ENCODE data around the gene EAF1.
A peak's percentile ranks its signal among the peaks of the same experiment; 100 is the strongest.
"Not testable (repeated sequence)": the region's sequence is repeated elsewhere in the genome, so short reads cannot be mapped to it uniquely, and the experiment has no call there.

Gene EAF1

DNA sequence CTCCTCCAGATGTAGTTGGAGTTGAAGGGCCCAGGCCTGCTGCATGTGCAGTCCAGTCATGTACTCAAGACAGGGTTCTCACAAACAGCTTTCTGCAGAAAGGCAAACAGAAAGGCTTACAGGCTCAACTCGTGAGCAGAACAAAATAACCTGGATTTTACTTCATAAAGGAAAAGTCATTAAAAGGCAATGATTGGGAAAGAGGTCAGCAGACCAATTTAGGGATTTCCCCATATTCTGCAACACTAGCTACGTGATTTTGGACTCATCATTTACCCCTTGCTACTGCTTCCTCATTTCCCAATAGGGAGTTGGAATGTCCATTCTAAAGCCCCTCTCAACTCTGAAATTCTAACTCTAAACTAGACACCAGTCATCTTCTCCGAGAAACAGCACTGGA, 18.2 kb upstream of the EAF1 start:
- H3K27ac ChIP-seq (ENCODE audit: low read depth, low read length), result no peak overlapping the region
- no peaks in the 10 kb centered on the region for H3K27me3 ChIP-seq (ENCODE audit: insufficient read depth, low read length)
- 97% methylated on average over 3 of the region's 3 CpGs for WGBS
- H3K4me1 ChIP-seq (ENCODE audit: insufficient read depth, low read length), result no peaks in the 10 kb centered on the region
- peaks cover 46% of the 10 kb centered on the region for H3K36me3 ChIP-seq (ENCODE audit: insufficient read depth, low read length)
- no peak overlapping the region for H3K4me3 ChIP-seq (ENCODE audit: low read length)
- no peaks in the 10 kb centered on the region for H3K9me3 ChIP-seq (ENCODE audit: insufficient read depth, low read depth, low read length)
- H3K9ac ChIP-seq (ENCODE audit: low read depth, low read length), result no peak overlapping the region

DNA sequence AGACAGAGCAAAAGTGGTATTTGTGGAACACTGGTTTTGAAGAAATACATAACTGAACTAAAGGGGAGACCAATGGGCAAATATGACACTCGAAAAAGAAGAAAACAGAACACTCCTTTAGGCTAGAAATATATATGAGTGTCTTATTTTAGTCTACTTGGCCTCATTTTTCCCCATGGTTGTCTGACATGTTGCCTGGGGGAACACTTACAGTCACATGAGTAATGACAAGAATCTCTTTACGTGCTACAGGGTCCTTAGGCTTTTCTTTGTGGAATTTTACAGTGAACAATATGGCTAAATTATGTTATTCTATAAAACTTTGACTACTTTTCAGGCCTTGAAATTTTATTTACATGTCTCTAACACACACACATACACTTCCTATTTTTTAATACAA, 17.6 kb upstream of the EAF1 start:
- H3K9ac ChIP-seq (ENCODE audit: low read depth, low read length), result no peak overlapping the region
- no peaks in the 10 kb centered on the region for H3K27me3 ChIP-seq (ENCODE audit: insufficient read depth, low read length)
- H3K4me3 ChIP-seq (ENCODE audit: low read length), result no peak overlapping the region
- no peaks in the 10 kb centered on the region for H3K4me1 ChIP-seq (ENCODE audit: insufficient read depth, low read length)
- peaks cover 52% of the 10 kb centered on the region for H3K36me3 ChIP-seq (ENCODE audit: insufficient read depth, low read length)
- no peaks in the 10 kb centered on the region for H3K9me3 ChIP-seq (ENCODE audit: insufficient read depth, low read depth, low read length)
- H3K27ac ChIP-seq (ENCODE audit: low read depth, low read length), result no peak overlapping the region
- WGBS, result 100% methylated on average over 2 of the region's 2 CpGs

- not testable (repeated sequence) for H3K27ac ChIP-seq (ENCODE audit: low read depth, low read length); H3K9ac ChIP-seq (ENCODE audit: low read depth, low read length); H3K4me3 ChIP-seq (ENCODE audit: low read length); H3K4me1 ChIP-seq (ENCODE audit: insufficient read depth, low read length); H3K27me3 ChIP-seq (ENCODE audit: insufficient read depth, low read length); H3K9me3 ChIP-seq (ENCODE audit: insufficient read depth, low read depth, low read length)
- WGBS, result 92% methylated on average over 6 of the region's 7 CpGs
- peaks cover 64% of the 10 kb centered on the region for H3K36me3 ChIP-seq (ENCODE audit: insufficient read depth, low read length)
These were observed 16.4 kb upstream of the EAF1 start for GRCh38 chr3:15410966-15411365.

DNA sequence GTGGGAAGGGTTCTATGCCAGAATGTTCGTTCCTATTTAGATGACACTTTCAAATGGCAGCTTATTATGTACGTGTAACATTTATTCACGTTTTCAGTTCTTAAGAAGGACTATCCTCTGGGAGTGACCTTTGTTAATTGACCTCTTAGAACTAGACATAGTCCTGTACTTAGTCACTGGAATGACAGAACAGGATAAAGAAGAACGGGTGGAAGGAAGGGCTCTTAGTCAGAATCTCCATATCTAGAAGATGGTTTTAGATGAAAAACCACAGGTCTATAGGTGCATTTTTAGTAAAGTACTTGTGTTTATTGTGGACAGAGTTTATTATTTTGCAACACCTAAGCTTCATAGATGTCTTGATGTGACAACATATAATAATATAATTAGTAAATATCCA, 6.5 kb upstream of the EAF1 start:
- no peaks in the 10 kb centered on the region for H3K27me3 ChIP-seq (ENCODE audit: insufficient read depth, low read length)
- H3K4me1 ChIP-seq (ENCODE audit: insufficient read depth, low read length), result no peaks in the 10 kb centered on the region
- H3K36me3 ChIP-seq (ENCODE audit: insufficient read depth, low read length), result peaks cover 81% of the 10 kb centered on the region
- WGBS, result 92% methylated on average over 4 of the region's 4 CpGs
- no peaks in the 10 kb centered on the region for H3K9me3 ChIP-seq (ENCODE audit: insufficient read depth, low read depth, low read length)
- H3K9ac ChIP-seq (ENCODE audit: low read depth, low read length), result no peak overlapping the region
- no peak overlapping the region for H3K27ac ChIP-seq (ENCODE audit: low read depth, low read length)
- no peak overlapping the region for H3K4me3 ChIP-seq (ENCODE audit: low read length)

GRCh38 chr3:15426579-15427118, 749 bp upstream of the EAF1 start:
- peaks cover 62% of the 10 kb centered on the region for H3K36me3 ChIP-seq (ENCODE audit: insufficient read depth, low read length)
- 56% methylated on average over 16 of the region's 16 CpGs for WGBS
- peak overlapping the region; percentile 98 for H3K4me3 ChIP-seq (ENCODE audit: low read length)
- H3K27ac ChIP-seq (ENCODE audit: low read depth, low read length), result peak overlapping the region; percentile 91
- peak overlapping the region; percentile 95 for H3K9ac ChIP-seq (ENCODE audit: low read depth, low read length)
- H3K4me1 ChIP-seq (ENCODE audit: insufficient read depth, low read length), result peaks cover 8% of the 10 kb centered on the region; the same call in 1 of the 2 replicates
- H3K9me3 ChIP-seq (ENCODE audit: insufficient read depth, low read depth, low read length), result no peaks in the 10 kb centered on the region
- H3K27me3 ChIP-seq (ENCODE audit: insufficient read depth, low read length), result no peaks in the 10 kb centered on the region

DNA sequence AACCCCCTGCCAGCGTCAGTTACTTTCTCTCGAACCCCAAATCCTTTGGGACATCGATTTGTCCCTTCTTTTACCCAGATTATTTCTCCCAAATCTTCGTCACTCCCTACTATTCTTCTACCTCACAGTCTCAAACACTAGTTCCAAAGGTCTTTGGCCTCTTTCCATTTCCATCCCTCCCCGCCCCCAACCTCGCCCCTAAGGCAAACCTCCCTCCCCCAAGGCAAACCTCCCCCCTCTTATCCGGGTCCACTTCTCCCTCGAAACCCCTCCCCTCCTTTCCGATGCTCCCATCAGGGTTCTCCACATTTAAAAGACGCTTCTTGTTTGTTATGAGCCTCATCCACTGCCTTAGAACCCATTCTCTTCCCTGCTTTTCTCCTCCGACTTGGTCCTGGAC, 583 bp downstream of the EAF1 start:
- H3K36me3 ChIP-seq (ENCODE audit: insufficient read depth, low read length), result peaks cover 63% of the 10 kb centered on the region
- WGBS, result 1% methylated on average over 11 of the region's 11 CpGs
- no peaks in the 10 kb centered on the region for H3K27me3 ChIP-seq (ENCODE audit: insufficient read depth, low read length)
- peak overlapping the region; percentile 98 for H3K4me3 ChIP-seq (ENCODE audit: low read length)
- peak overlapping the region; percentile 95 for H3K9ac ChIP-seq (ENCODE audit: low read depth, low read length)
- H3K4me1 ChIP-seq (ENCODE audit: insufficient read depth, low read length), result peaks cover 8% of the 10 kb centered on the region; the same call in 1 of the 2 replicates
- no peak overlapping the region for H3K27ac ChIP-seq (ENCODE audit: low read depth, low read length)
- no peaks in the 10 kb centered on the region for H3K9me3 ChIP-seq (ENCODE audit: insufficient read depth, low read depth, low read length)

- Histone ChIP-seq H3K4me1 (ENCODE audit: insufficient read depth, low read length) (peaks cover 8% of the 10 kb centered on the region; the same call in 1 of the 2 replicates), H3K27me3 (ENCODE audit: insufficient read depth, low read length) (no peaks in the 10 kb centered on the region), H3K36me3 (ENCODE audit: insufficient read depth, low read length) (peaks cover 63% of the 10 kb centered on the region), H3K4me3 (ENCODE audit: low read length) (peak overlapping the region; percentile 98), H3K9me3 (ENCODE audit: insufficient read depth, low read depth, low read length) (no peaks in the 10 kb centered on the region), H3K27ac (ENCODE audit: low read depth, low read length) (no peak overlapping the region), H3K9ac (ENCODE audit: low read depth, low read length) (peak overlapping the region; percentile 95)
- WGBS, result 52% methylated on average over 9 of the region's 9 CpGs
These were observed 1.1 kb downstream of the EAF1 start for GRCh38 chr3:15428539-15428938.

DNA sequence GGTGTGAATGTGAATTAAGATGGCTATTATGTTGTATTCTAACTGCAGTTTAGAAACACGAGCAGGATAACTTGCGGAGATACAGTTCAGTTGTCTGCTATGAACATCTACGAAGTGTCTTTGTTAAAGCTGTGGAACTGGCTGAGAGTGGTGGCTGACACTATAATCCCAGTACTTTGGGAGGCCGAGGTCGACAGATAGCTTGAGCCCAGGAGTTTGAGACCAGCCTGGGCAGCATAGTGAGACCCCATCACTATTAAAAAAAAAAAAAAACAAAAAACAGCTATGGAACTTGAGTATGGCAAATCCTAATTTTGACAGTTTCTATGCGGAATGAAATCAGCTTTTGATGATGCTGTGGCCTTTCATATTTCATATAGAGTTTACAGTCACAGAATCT, 1.7 kb downstream of the EAF1 start:
- Histone ChIP-seq H3K9ac (ENCODE audit: low read depth, low read length) (no peak overlapping the region), H3K27ac (ENCODE audit: low read depth, low read length) (no peak overlapping the region), H3K4me3 (ENCODE audit: low read length) (peak overlapping the region; percentile 98), H3K36me3 (ENCODE audit: insufficient read depth, low read length) (peaks cover 63% of the 10 kb centered on the region), H3K27me3 (ENCODE audit: insufficient read depth, low read length) (no peaks in the 10 kb centered on the region), H3K4me1 (ENCODE audit: insufficient read depth, low read length) (peaks cover 8% of the 10 kb centered on the region; the same call in 1 of the 2 replicates), H3K9me3 (ENCODE audit: insufficient read depth, low read depth, low read length) (no peaks in the 10 kb centered on the region)
- WGBS, result 93% methylated on average over 6 of the region's 6 CpGs

- H3K9ac ChIP-seq (ENCODE audit: low read depth, low read length), result no peak overlapping the region
- no peaks in the 10 kb centered on the region for H3K27me3 ChIP-seq (ENCODE audit: insufficient read depth, low read length)
- H3K27ac ChIP-seq (ENCODE audit: low read depth, low read length), result no peak overlapping the region
- H3K4me1 ChIP-seq (ENCODE audit: insufficient read depth, low read length), result peaks cover 8% of the 10 kb centered on the region; the same call in 1 of the 2 replicates
- H3K4me3 ChIP-seq (ENCODE audit: low read length), result no peak overlapping the region
- no peaks in the 10 kb centered on the region for H3K9me3 ChIP-seq (ENCODE audit: insufficient read depth, low read depth, low read length)
- peaks cover 63% of the 10 kb centered on the region for H3K36me3 ChIP-seq (ENCODE audit: insufficient read depth, low read length)
- WGBS, result 97% methylated on average over 1 of the region's 1 CpG
These were observed 3.2 kb downstream of the EAF1 start for GRCh38 chr3:15430624-15431023.

GRCh38 chr3:15431256-15431837, 3.9 kb downstream of the EAF1 start:
- H3K27me3 ChIP-seq (ENCODE audit: insufficient read depth, low read length), result no peaks in the 10 kb centered on the region
- peaks cover 66% of the 10 kb centered on the region for H3K36me3 ChIP-seq (ENCODE audit: insufficient read depth, low read length)
- H3K9ac ChIP-seq (ENCODE audit: low read depth, low read length), result no peak overlapping the region
- WGBS, result 96% methylated on average over 2 of the region's 3 CpGs
- no peak overlapping the region for H3K4me3 ChIP-seq (ENCODE audit: low read length)
- no peaks in the 10 kb centered on the region for H3K9me3 ChIP-seq (ENCODE audit: insufficient read depth, low read depth, low read length)
- peaks cover 6% of the 10 kb centered on the region; the same call in 1 of the 2 replicates for H3K4me1 ChIP-seq (ENCODE audit: insufficient read depth, low read length)
- H3K27ac ChIP-seq (ENCODE audit: low read depth, low read length), result no peak overlapping the region

- Histone ChIP-seq H3K36me3 (ENCODE audit: insufficient read depth, low read length) (peaks cover 86% of the 10 kb centered on the region), H3K27me3 (ENCODE audit: insufficient read depth, low read length) (no peaks in the 10 kb centered on the region), H3K4me3 (ENCODE audit: low read length) (no peak overlapping the region), H3K9ac (ENCODE audit: low read depth, low read length) (no peak overlapping the region), H3K27ac (ENCODE audit: low read depth, low read length) (no peak overlapping the region), H3K4me1 (ENCODE audit: insufficient read depth, low read length) (0 out of 2 replicates have a peak, but pooled peaks cover 4% of the 10 kb centered on the region), H3K9me3 (ENCODE audit: insufficient read depth, low read depth, low read length) (no peaks in the 10 kb centered on the region)
- 96% methylated on average over 1 of the region's 1 CpG for WGBS
These were observed 6.1 kb downstream of the EAF1 start for GRCh38 chr3:15433531-15433930.
